EH (cell line): ENCODE results near the gene PLCB4.

ENCODE experiments used
- DNase-seq: peaks from one replicate; pipeline ENCODE4 v3.0.0-alpha.2; 2015; ENCODE audit warnings: low read depth

The PLCB4 gene

DNA sequence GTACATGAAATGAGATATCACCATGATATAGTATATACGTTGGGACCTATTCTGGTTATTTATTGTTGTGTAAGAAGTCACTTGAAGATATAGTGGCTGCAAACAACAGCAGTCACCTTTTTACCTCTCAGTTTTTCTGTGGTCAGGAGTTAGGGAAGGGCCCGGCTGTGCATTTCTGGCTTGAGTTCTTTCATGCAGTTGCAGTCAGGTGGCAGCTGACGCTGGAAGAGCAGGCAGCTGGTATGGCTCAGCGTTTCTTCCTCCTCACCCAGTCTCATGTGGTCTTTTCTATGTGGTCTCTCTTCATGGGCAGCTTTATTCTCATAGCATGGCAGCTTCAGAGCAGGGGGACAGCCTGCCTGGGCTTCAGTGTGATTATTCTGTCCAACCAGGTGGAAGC lies 154.4 kb downstream of the PLCB4 start:
- no peak for DNase-seq

DNA sequence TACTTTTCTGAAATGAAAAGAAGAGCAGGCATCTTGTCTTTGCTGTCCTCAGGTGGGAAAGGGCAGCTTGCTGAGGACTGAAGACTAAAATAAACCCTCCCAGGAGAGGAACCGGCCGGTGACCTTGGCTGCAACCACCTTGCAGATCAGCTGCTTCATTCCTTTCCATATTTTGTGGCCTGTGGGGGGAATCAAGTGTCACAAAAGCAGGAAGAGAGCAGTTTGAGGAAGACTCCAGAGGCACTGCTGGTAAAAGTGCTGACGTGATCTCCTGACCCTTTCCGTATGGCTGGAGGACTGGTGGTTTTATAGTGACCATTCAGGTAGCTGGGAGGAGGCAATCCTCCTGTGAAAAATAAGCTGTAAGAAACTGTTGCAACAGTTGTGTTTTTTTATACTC lies 157.0 kb downstream of the PLCB4 start:
- no peak for DNase-seq

DNA sequence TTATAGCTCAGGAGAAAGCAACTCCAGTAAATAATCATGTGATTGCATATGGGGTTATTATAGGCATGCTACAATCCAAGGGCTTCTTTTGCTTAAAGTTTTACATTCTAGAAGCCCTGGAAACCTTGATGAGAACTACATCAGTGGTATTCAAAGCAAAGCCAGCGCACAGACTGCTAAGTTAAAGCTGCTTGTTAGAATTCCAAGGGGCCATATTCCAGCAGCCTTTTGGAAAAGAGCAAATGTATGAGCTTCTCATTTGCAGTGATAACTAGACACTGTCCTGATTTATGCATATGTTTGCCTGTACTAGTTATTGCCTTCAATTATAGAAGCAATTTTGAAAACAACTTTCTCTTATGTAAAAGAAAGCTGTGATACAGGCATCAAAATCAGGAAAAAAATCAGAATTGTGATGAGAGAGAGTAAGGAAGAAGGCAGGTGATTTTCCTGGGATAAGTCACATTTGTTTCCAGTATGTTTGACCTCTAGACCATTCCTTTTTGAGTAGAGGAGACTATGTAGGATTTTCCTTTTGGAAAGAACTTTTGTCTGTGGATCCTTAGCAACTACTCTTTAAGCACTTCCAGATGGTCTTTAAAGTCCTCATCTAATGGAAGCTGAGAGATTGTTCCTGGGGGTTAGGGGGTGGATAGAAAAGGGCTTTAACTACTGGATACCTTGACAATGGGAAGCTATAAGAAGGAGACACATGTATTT lies 159.2 kb downstream of the PLCB4 start:
- DNase-seq = no peak

DNA sequence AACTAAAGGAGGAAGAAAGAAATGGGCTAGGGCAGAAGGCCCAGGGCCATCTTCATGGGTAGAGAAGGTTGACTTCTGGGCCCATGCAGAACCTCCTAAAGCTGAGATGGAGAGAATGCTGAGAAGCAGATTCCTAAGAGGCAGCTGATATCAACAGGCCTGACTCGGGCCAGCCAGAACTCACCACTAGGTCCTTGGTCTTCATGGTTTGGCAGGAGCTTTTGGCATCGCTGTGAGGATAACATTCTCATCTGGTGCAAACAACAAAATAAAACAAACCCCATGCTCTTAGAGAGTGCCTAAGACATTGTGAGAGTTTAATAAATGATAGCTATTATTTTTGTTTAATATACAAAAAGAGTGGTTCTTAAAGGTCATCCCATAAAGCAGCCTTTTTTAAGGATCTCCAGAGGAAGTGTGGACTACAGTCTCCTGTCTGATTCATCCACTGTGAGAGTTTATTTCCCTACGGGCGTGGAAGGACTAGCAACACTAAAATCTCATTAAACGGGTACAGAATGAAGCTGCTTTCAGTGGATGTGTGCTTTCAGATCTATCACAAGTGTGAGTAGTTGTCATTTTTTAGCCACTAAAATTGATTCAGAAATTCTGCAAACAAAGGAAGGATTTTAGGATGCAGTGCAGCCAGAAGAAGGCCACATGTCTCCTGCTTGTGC lies 160.0 kb downstream of the PLCB4 start:
- DNase-seq = peak; percentile 50

DNA sequence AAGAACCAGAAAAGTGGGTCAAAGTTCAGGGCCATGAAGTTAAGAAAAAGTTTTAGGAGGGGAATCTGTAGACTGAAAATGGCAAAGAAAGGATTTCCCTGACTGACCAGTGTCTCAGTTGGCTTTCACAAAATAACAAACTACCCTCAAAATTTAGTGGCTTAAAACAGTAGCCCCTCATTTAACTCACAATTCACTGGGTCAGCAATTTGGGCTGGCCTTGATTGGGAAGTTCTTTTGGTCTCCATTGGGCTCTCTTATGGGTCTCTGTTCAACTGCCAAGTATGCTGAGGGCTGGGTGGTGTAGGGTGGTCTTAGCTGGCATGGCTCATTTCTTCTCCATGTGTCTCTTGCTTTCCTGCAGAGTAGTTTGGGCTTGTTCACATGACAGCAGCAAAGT lies 161.5 kb downstream of the PLCB4 start:
- no peak for DNase-seq

DNA sequence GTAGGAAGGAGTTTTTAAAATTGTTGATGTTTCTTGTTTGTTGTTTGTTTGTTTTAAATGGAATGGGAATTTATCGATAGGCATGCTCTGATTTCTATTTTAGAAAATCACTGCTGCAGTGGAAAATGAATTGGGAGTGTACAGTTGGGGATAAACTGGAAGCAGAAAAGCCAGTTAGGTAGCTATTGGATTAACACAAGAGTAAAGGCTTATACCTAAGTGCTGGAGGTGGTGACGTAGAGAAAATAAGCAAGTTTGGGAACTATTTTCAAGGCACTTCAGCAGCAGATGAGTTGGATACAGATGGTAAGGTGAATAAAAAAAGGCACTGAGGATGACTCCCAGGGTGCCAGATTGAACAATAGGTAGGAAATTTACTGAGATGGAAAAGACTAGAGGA lies 164.9 kb downstream of the PLCB4 start:
- no peak for DNase-seq

DNA sequence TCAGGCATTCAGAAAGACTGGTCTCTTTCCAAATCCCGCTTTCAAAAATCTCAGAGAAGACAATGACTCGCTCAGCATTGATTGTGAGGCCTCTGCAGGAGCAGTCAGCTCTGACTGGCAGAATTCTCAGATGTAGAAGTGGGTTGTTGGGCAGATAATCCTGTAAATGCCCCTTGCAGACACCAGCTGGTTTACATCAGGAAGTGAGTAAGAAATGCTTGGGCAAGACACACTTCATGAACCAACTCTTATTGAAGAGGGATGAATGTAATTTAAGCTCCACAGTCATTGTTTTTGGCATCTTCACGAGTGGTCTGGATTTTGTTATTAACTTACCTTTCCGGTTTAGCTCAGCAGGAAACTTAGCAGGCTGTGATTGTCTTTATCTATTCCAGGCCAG lies 166.6 kb downstream of the PLCB4 start:
- DNase-seq = peak; percentile 71

DNA sequence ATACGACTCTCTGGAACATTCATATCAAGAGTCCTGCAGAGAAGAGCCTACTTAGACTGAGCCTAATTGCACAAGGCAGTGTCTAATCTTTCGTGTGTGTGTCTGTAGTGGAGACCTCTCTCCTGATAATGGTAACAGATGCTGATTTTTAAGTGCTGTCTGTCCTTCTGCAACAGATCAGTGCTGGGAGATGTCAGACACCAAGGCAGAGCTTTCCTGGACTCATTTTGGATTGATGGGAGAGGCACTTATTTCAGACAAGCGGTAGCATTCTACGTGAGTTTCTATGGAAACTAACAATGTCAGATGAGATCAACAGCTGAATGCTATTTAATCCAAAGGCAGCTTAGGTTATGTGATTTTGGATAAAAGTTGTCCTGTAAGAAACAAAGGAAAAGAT lies 167.6 kb downstream of the PLCB4 start:
- no peak for DNase-seq

DNA sequence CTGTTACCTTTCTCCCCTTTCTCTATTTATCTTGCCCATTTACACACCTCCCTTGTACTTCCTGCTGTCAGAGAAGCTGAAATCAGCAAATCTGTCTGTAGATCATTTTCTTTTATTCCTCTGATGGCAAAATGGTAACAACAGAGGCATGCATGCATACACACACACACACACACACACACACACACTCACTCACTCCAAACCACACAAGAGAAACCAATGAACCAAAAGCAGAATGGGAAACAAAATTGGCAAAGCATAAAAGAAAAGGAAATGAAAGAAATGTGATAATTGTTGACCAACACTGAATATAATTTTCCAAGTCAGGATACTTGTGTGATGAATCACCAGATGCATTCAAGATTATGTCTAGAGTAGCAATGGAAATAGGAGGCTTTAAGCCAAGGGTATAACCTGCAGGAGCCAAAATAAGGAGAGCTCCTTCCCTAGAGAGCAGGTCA lies 172.4 kb downstream of the PLCB4 start:
- peak; percentile 79 for DNase-seq

DNA sequence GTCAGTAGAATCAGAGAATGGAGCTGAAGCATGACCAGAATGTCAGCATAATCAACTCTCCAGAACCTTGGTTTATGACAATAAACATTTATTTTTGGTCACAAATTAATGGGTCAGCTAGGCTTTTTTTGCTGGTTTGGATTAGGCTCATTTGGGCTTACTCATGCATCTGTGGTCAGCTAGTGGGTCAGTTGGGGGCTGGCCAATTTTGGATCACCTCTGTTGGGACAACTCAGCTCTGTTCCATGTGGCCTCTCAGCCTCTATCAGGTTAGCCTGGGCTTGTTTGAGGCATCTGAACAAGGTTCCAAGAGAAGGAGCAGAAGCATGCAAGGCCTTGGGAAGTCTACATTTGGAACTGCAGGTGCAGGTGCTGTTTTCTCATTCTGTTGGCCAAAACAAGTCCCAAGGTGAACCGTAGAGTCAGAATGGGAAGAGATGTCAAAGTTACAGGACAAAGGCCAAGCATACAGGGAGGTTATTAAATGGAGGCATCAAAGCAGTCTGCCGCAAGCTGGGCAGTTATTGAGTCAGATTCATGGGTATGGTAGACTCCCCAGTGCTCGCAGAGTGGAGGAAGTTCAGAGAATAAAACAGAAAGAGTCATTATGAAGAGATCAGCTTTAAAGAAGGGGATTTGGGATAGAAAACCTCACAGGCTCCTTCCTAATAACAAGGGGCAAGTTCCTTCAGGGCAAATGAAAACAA lies 173.0 kb downstream of the PLCB4 start:
- peak; percentile 66 for DNase-seq

DNA sequence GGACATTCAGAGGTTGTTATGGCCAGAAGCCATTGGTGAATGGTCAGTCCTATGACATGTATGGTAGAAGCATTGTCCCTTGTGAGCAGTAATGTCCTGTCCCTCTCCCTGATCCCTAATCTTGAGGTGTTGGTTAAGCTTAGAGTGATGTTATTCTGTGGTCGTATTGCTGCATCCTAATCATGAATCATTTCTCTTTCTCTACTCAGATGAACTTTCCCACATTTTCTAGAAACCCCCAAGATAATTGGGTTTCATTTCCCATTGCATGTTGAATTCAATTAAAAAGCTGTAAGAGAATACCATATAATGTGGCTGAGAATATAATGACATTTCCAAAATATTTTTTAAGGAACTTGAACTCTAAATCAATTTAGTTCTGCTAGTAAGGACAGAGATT lies 175.1 kb downstream of the PLCB4 start:
- DNase-seq = peak; percentile 25

DNA sequence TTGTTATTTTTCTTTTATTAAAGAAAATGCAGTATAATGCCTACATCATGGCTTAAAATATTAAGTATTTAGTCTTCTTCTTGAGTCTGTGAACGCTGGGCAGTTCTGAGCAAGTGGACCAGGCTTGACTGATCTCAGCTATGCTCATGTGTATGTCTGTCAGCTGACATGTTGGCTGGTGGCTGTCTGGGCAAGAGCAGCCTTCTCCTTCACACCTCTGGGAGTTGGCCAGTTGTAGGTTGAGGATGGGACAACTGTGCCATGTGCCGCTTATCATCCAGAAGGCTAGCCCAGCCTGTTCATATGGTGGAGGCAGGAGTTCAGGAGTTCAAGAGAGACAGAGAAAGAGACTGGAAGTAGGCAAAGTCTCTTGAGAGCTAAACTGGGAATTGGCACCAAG lies 175.9 kb downstream of the PLCB4 start:
- no peak for DNase-seq

DNA sequence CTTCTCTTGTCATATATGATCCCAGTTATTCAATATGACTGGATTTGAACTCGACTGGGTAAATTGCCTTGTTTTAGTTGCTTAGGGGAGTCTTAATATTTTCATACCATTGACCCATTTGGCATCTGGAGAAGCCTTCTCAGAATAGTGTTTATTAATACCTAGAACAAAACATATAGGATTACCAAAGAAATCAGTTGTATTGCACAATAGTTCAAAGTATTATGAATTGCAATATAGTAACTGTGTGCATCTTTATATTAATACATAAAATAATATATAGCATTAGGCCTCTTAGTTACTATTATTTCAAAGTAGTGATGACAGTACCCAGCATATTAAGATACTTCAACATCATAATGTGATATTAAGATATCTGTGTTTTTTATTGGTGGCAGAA lies 177.8 kb downstream of the PLCB4 start:
- no peak for DNase-seq

DNA sequence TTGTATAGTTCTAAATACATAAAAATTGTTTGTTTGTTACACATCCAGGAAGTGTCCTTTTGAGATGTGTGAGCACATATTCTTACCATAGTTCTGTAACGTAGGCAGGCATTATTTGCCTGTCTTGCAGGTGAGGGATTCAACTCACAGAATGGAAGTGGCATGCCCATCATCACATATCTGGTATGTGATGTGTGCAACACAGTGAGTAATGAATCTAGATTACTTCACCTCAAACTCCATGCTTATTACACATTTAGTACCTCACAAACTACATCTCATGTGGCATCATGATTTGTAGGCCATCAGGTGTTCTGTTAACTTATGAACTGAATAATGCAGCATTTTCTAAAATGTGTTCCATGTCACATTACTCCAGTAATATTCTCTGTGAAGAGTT lies 181.6 kb downstream of the PLCB4 start:
- DNase-seq = no peak

DNA sequence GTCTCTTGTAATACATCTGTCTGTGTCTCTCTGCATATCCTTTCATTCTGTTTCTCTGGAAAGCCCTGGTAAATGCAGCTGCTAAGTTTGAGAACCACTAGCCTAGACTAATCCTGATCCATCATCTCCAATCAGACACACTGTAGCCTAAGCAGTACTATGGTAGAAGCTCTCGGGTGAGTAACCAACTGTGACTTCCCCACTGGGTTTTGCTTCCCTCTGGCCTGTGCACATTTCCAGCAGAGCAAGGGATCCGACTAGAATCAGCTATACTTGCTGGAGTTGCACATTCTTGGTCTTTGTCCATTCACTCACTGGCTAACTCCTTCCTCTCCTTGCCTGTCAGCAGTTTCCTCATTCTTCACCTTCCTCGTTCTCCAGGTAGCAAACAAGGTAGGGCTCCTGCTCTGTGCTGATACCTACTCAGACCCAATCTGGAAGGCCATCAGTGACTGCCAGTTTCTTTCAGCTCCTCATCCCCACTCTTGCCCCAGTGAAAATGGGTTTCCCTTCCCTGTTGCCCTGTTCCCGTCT lies 184.2 kb downstream of the PLCB4 start:
- DNase-seq = no peak

DNA sequence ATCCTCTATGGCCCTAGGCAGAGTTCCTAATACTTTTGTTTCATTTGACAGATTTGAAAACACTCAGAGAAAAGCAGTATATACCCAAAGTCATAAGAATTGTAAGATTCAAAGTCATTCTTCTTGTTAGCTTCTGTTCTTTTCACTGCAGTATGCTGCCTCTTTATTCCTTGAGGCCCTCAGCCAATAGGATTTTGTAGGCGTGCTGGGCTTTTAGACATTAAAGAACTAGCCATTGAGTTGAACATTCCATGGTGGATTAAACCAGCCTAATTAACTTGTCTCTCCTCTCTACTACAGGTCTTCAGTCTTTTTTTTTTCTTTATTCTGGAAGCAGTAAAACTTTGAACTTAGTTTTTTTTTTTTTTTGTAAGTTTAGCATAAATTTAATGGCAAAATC lies 186.3 kb downstream of the PLCB4 start:
- no peak for DNase-seq

DNA sequence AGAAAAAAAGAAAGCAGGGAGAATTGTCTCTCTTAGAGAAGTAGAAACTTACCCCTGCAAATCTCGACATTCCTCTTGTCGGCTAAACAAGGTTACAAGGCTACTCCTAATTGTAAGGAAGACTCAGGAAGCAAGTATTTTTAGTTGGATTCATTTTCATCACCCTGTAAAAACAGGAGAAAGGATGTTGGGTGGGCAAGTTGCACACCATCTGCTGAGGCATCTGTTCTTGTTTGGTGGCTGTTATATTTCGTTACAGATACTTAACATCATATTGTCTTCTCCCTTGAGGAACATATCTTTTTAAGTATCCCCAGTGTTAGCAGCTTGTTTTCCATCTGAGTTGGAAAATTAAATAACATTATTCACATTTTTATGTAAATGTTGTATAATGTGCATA lies 187.5 kb downstream of the PLCB4 start:
- DNase-seq = no peak

DNA sequence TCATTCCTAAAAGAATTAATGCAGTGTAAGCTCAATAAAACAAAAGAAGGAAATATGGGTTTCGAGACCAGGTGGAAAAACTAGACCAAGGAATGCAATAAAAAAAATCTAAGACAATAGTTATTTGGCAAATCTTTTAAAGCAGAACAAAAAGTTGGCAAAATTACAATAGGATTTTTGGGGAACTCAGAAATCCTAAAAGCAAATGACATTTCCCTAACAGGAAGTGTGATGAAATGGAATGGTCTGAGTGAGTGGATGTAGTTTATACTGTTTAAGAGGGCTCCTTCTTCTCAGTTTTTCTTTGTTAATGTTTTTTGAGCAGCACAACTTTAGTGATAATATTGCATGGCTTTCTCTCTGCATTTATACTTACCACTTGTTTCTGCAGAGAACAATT lies 190.0 kb downstream of the PLCB4 start:
- DNase-seq = no peak

DNA sequence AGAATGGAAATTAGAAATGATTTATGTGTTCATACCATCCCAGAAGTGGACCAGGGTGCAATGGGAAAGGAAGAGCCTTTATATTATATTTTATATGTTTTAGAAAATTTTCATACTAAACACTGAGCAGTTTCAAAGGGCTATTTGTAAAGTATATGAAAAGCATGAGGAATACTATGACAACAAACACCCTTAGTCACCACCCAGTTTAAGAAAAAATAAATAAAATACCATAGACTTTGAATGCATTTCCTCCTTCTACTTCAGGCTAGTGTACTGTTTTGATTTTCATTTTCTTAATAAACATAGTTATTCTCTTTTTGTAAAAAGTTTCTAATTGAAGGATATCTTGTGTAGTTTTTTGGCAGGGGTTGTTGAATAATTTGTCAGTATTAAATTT lies 191.1 kb downstream of the PLCB4 start:
- no peak for DNase-seq

DNA sequence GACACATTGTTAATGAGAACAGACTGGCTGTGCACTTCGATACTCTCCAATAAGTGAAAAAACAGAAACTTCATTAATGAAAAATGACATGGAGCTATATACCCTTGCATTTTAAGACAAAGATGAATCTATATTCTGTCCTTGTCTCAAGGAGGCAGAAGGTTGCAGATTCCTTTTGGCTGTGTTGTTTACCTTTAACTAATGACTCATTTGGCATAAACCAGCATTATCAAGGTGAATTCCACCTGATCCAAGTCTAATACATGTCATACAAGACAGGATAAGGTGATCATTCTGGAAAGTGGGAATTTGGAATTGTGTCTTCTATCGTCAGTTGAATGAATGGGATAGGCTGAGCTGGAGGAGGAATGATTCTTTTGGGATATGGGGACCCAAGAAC lies 192.9 kb downstream of the PLCB4 start:
- no peak for DNase-seq

DNA sequence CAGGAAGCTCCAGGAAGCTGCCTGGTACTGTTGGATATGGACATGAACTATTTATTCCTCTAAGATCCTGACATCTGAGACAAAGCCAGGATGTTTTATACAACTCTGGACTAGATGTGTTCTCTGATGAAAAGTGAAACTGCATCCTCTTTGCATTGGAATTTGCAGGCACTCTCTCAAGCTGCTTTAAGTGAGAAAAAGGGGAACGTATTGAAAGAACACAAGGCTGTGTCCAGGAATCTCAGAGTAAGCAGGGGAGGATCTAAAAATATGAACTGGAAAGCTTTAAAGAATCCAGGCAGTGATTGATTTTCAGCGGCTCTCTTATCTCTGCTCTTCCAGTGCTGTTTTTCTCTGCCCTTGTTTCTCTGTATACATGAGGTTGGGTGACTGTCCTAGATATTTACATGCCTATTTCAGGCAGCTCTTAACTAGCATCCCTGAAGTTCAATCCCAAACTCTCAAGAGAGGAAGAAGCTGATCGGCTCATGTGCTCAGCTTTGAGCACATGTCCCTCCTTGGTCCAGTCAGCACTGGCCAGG lies 193.8 kb downstream of the PLCB4 start:
- peak; percentile 41 for DNase-seq

DNA sequence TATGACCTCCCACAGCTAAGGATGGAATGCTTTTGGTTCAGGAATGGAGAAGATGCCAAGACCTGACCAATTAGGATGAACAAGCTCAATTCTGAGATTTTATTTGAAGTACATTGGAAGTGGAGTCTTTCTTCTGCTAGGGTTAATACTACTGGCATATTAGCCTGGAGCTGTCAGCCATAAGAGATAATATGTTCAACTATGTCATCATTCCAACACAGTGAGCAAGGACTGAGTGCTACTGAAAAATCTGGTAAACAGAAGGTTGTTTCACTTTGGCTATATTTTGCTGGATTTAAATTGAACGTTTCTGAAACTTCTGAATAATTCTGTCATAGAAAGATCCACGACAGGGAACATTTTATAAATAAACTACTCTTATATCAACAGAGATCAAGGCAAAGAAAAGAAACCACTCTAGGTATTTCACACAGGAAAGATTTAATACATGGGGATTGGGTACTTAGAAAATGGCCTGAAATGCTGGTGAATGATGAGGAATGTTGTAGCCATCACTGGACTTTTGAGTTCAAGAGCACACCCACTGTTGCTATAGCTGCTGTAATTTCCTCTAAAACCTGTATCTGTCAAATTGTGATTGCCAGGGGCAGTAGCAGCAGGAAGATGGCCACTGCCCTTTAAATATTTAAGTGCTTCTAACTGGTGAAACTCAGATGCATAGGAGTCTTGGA lies 200.5 kb downstream of the PLCB4 start:
- peak; percentile 74 for DNase-seq
